NCI-H2196 treated with DMSO at 0.1 percent for 48 hours (cell line): ENCODE results near the gene SMIM24.
"Not testable (repeated sequence)": the region's sequence is repeated elsewhere in the genome, so short reads cannot be mapped to it uniquely, and the experiment has no call there.

Experiments
- DNase-seq: peaks from one replicate; lab custom pipeline; 2025; ENCODE audit not compliant: unreplicated experiment; lab: John Stamatoyannopoulos, UW

Gene SMIM24

GRCh38 chr19:3440082-3440481 is 40.2 kb downstream of the SMIM24 start:
- no peak for DNase-seq

- DNase-seq = peak; percentile 91
These were observed 45.4 kb downstream of the SMIM24 start for GRCh38 chr19:3434630-3435553.

- no peak for DNase-seq
These were observed 46.4 kb downstream of the SMIM24 start for GRCh38 chr19:3433805-3434540.

GRCh38 chr19:3433313-3433712 is 47.0 kb downstream of the SMIM24 start:
- no peak for DNase-seq

- no peak for DNase-seq
These were observed 48.4 kb downstream of the SMIM24 start for GRCh38 chr19:3431760-3432397.

GRCh38 chr19:3430366-3430680 is 50.0 kb downstream of the SMIM24 start:
- not testable (repeated sequence) for DNase-seq

GRCh38 chr19:3426433-3426832 is 53.9 kb downstream of the SMIM24 start:
- DNase-seq = no peak
